Endothelial cell of umbilical vein (primary cell): ENCODE measurements around the gene THRSP. TPM values are rescaled to one million over a fixed set of nuclear protein-coding genes. Genes with fewer than 3 reads are reported as not detected.

Source experiments
- BruUV-seq: library from RNA; stranded (reverse); fragments of 400-500 nt; replicated peaks from 2 replicates; lab custom pipeline; 2021; lab: Mats Ljungman, UMichigan
- CTCF ChIA-PET: fragments of 300-600, 350-600 bp; sonication (Branson Sonifier 250); formaldehyde crosslinking; loops from one replicate; lab custom pipeline; 2021; ENCODE audit warnings: antibody characterized with exemption, inconsistent platforms; lab: Charles Lee
- POLR2A ChIA-PET: fragments of 300-600, 350-600 bp; sonication (Branson Sonifier 250); formaldehyde crosslinking; loops from one replicate; lab custom pipeline; 2021; ENCODE audit warnings: antibody characterized with exemption, inconsistent platforms; lab: Charles Lee
- DNase-seq: peaks from one replicate; pipeline ENCODE4 v3.0.0-alpha.2; 2011; ENCODE audit warnings: low read depth, low spot score
- FAIRE-seq: peaks from 2 replicates; lab custom pipeline; 2011; peaks lifted over from hg19 to GRCh38; lab: Jason Lieb, UNC
- H2AFZ ChIP-seq: 2 replicates; pipeline ENCODE4 v1.6.0; 2012; ENCODE audit warnings: low read depth, low read length, control low read depth, inconsistent platforms
- H3K27ac ChIP-seq: 2 replicates; pipeline ENCODE4 v1.5.1; 2011; ENCODE audit warnings: low read depth, mild to moderate bottlenecking, control low read depth, low read length, moderate library complexity; ENCODE audit not compliant: insufficient read depth
- H3K27me3 ChIP-seq, 2 experiments: 2 replicates each; pipeline versions ENCODE4 v1.6.0 to v1.6.1; 2011; ENCODE audit warnings: low read length in 2 of 2, mixed read lengths in 1 of 2; ENCODE audit not compliant: control insufficient read depth in 2 of 2, insufficient read depth in 2 of 2
- H3K36me3 ChIP-seq, 2 experiments: 2 replicates in 1 of 2; 3 replicates in 1 of 2; pipeline ENCODE4 v1.5.1; 2011; ENCODE audit warnings: low read length in 2 of 2, mild to moderate bottlenecking in 1 of 2, moderate library complexity in 1 of 2; ENCODE audit not compliant: control insufficient read depth in 2 of 2, insufficient read depth in 2 of 2; ENCODE audit errors: extremely low read depth in 1 of 2
- H3K4me1 ChIP-seq: 3 replicates; pipeline ENCODE4 v1.5.1; 2011; ENCODE audit warnings: mild to moderate bottlenecking, low read length; ENCODE audit not compliant: control insufficient read depth, insufficient read depth; ENCODE audit errors: extremely low read depth
- H3K4me2 ChIP-seq: 2 replicates; pipeline ENCODE4 v1.6.1; 2011; ENCODE audit warnings: low read length, control low read depth, mixed read lengths; ENCODE audit not compliant: insufficient read depth
- H3K4me3 ChIP-seq, 3 experiments: fragments of 200-600 bp in 1 of 3; sonication (generic), shearing (Covaris generic) in 1 of 3; replicated peaks in 1 of 3; 2 replicates each; pipeline ENCODE4 v1.5.1; 2011 to 2016; ENCODE audit warnings: control low read depth in 3 of 3, low read length in 3 of 3, mild to moderate bottlenecking in 2 of 3, inconsistent platforms in 1 of 3, low read depth in 1 of 3, moderate library complexity in 1 of 3; ENCODE audit not compliant: insufficient read depth in 1 of 3
- H3K79me2 ChIP-seq: 2 replicates; pipeline ENCODE4 v1.6.0; 2012; ENCODE audit warnings: low read length, inconsistent platforms; ENCODE audit not compliant: control insufficient read depth, insufficient read depth
- H3K9ac ChIP-seq: replicated peaks from 2 replicates; pipeline ENCODE3; 2011; ENCODE audit warnings: low read length, control low read depth; ENCODE audit not compliant: insufficient read depth; ENCODE audit errors: extremely low read depth
- H3K9me1 ChIP-seq: replicated peaks from 3 replicates; pipeline ENCODE4 v1.6.0; 2011; ENCODE audit warnings: mild to moderate bottlenecking, low read length; ENCODE audit not compliant: control insufficient read depth, insufficient read depth; ENCODE audit errors: extremely low read depth
- H3K9me3 ChIP-seq: replicated peaks from 2 replicates; pipeline ENCODE4 v1.5.1; 2012; ENCODE audit warnings: low read length, inconsistent platforms; ENCODE audit not compliant: control insufficient read depth, insufficient read depth
- H4K20me1 ChIP-seq: replicated peaks from 2 replicates; pipeline ENCODE3; 2011; ENCODE audit warnings: mild to moderate bottlenecking, low read length; ENCODE audit not compliant: control insufficient read depth, insufficient read depth; ENCODE audit errors: extremely low read depth
- FOS ChIP-seq: IDR thresholded peaks from 2 replicates; pipeline ENCODE4 v1.6.1; 2011; ENCODE audit warnings: mild to moderate bottlenecking, low read length, moderate library complexity, borderline replicate concordance; ENCODE audit not compliant: insufficient read depth
- GATA2 ChIP-seq: IDR thresholded peaks from 2 replicates; pipeline ENCODE4 v1.7.0; 2011; ENCODE audit warnings: low read depth, mild to moderate bottlenecking, moderate library complexity, mixed read lengths, low read length; ENCODE audit not compliant: insufficient read length, insufficient read depth
- POLR2A ChIP-seq: IDR thresholded peaks from 2 replicates; pipeline ENCODE4 v1.6.1; 2012; ENCODE audit warnings: low read depth, mild to moderate bottlenecking, control low read depth, low read length
- dilution Hi-C: fragments of 300-500 bp; cut with MboI; formaldehyde crosslinking; loops from one replicate; pipeline ENCODE4 v1.15.0; 2019; ENCODE audit warnings: low sequenced_read_pairs; ENCODE audit not compliant: extremely low pct_ligation_motif_present
- intact Hi-C: fragments of 100-400 bp; cut with micrococcal nuclease; formaldehyde crosslinking; loops from one replicate; pipeline ENCODE4 v1.10.0; 2022
- polyA plus RNA-seq, 4 experiments: library from polyadenylated mRNA; depleted of rRNA in 3 of 4; stranded (reverse) in 3 of 4; unstranded in 1 of 4; fragments of >200 nt; gene quantifications; 2 replicates each; pipeline versions ENCODE4 v1.2.1 to v1.2.3, GENCODE V29; 2011 to 2012; ENCODE audit warnings: missing spikeins in 1 of 4
- total RNA-seq: library from RNA; stranded (reverse); gene quantifications from 2 replicates; pipeline ENCODE4 v1.2.3, GENCODE V29; 2021
- TF ChIP-seq, protein P1 (sequence below), 2 donors: IDR thresholded peaks; 1 replicate in 1 of 2; 2 replicates in 1 of 2; pipeline ENCODE4 v1.5.1; 2011; ENCODE audit warnings: low read length in 2 of 2, mild to moderate bottlenecking in 2 of 2, moderate library complexity in 2 of 2, control low read depth in 1 of 2, inconsistent platforms in 1 of 2, low read depth in 1 of 2; ENCODE audit not compliant: insufficient read depth in 1 of 2; ENCODE audit errors: extremely low read depth in 1 of 2

The THRSP gene
- total and polyA plus RNA-seq, 2 donors (not counting 3 experiments of a cell fraction or from before 2014, with no cell fraction given) = not detected

DNA sequence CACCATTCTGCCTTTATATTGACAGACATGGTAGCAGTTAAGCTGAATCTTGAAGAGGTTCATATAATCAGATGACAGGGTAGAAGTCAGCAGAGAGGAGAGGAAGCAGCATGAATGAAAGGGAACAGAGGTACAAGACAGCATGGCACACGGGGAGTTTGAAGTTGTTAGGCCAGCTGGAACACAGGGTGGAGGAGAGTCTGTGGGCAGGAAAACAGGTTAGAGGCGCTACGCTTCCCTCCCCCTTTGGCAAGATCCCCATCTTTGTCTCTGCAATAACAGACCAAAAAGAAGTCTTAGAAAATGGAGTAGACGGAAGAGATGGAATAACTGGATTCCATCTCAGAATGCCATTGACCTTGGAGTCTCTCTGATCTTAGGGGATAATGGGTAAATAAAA lies 36.0 kb downstream of the THRSP start:
- no peaks in the 10 kb centered on the region for H3K4me1 ChIP-seq
- BruUV-seq = no TSS peak
- DNase-seq (no peak), FAIRE-seq (no peak)
- no peaks in the 10 kb centered on the region for H3K27me3 ChIP-seq
- no peaks in the 10 kb centered on the region for H3K79me2 ChIP-seq
- H3K27ac ChIP-seq = no peak overlapping the region
- POLR2A ChIA-PET = interaction anchor here (0.6 kb wide), 1 partner anchor 8 kb away, joined by 6 read pairs; no protein-coding TSS in a partner anchor
- TF ChIP-seq, protein P1, sequence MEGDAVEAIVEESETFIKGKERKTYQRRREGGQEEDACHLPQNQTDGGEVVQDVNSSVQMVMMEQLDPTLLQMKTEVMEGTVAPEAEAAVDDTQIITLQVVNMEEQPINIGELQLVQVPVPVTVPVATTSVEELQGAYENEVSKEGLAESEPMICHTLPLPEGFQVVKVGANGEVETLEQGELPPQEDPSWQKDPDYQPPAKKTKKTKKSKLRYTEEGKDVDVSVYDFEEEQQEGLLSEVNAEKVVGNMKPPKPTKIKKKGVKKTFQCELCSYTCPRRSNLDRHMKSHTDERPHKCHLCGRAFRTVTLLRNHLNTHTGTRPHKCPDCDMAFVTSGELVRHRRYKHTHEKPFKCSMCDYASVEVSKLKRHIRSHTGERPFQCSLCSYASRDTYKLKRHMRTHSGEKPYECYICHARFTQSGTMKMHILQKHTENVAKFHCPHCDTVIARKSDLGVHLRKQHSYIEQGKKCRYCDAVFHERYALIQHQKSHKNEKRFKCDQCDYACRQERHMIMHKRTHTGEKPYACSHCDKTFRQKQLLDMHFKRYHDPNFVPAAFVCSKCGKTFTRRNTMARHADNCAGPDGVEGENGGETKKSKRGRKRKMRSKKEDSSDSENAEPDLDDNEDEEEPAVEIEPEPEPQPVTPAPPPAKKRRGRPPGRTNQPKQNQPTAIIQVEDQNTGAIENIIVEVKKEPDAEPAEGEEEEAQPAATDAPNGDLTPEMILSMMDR (IDR thresholded peaks at IDR 0.05; ENCODE audit: extremely low read depth in 1 of 2, insufficient read depth in 1 of 2, low read depth in 1 of 2, low read length in 2 of 2) = no peak
- no peak for TF ChIP-seq FOS
- H3K9ac ChIP-seq = no peak overlapping the region
- CTCF ChIA-PET = no interaction called here
- peaks cover 4 to 7% of the 10 kb centered on the region in 2 experiments for H3K36me3 ChIP-seq
- no peaks in the 10 kb centered on the region for H3K9me1 ChIP-seq
- H3K4me2 ChIP-seq = no peak overlapping the region
- no peak overlapping the region for H2AFZ ChIP-seq
- H3K4me3 ChIP-seq = no peak overlapping the region
- intact Hi-C loops = no loop called here
- H4K20me1 ChIP-seq = no peaks in the 10 kb centered on the region
- dilution Hi-C loops = no loop called here
- H3K9me3 ChIP-seq = no peaks in the 10 kb centered on the region

DNA sequence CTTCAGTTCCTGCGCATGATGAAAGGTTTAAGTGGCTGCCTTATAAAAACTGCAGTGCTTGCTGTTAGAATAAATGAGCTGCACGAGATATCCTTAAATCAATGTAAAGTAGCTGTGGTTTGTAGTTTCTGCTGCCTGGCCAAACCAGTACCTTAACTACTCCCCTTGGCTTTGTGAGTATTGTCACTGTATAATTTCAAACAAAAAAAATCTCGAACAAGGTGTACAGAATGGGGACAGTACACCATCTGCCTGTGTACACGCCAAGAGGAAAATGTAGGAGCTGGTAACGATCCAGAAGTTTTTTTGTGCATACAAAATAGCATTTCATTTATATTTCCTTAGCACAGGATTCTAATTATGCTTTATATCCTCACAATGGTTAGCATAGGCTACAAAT lies 36.6 kb downstream of the THRSP start:
- DNase-seq (no peak), FAIRE-seq (no peak)
- no peaks in the 10 kb centered on the region for H3K9me1 ChIP-seq
- intact Hi-C loops = no loop called here
- no peak overlapping the region for H3K4me2 ChIP-seq
- H3K9ac ChIP-seq = no peak overlapping the region
- no peak overlapping the region for H2AFZ ChIP-seq
- H3K27me3 ChIP-seq = no peaks in the 10 kb centered on the region
- CTCF ChIA-PET = no interaction called here
- no peaks in the 10 kb centered on the region for H3K9me3 ChIP-seq
- dilution Hi-C loops = no loop called here
- no TSS peak for BruUV-seq
- H3K36me3 ChIP-seq = peaks cover 4 to 7% of the 10 kb centered on the region in 2 experiments
- no peak for TF ChIP-seq POLR2A
- no peak for TF ChIP-seq GATA2
- TF ChIP-seq, protein P1 (IDR thresholded peaks at IDR 0.05; ENCODE audit: extremely low read depth in 1 of 2, insufficient read depth in 1 of 2, low read depth in 1 of 2, low read length in 2 of 2) = no peak
- TF ChIP-seq FOS = no peak
- H3K27ac ChIP-seq = no peak overlapping the region
- no peak overlapping the region for H3K4me3 ChIP-seq
- no peaks in the 10 kb centered on the region for H3K79me2 ChIP-seq
- no peaks in the 10 kb centered on the region for H3K4me1 ChIP-seq
- POLR2A ChIA-PET = interaction anchor here (0.6 kb wide), 1 partner anchor 9 kb away, joined by 6 read pairs; no protein-coding TSS in a partner anchor
- H4K20me1 ChIP-seq = no peaks in the 10 kb centered on the region
